MG63 (cell line): ENCODE data around the gene MORN4. TPM values are rescaled to one million over a fixed set of nuclear protein-coding genes. Genes with fewer than 3 reads are reported as not detected.
"Not testable (repeated sequence)": the region's sequence is repeated elsewhere in the genome, so short reads cannot be mapped to it uniquely, and the experiment has no call there.

ENCODE experiments used
- DNase-seq: peaks from one replicate; pipeline ENCODE4 v3.0.0-alpha.2; 2020
- H3K27me3 ChIP-seq: fragments of 250-450 bp; sonication (Bioruptor Pico); 2 replicates; pipeline ENCODE4 v1.5.1; 2020; ENCODE audit warnings: mild to moderate bottlenecking, moderate library complexity
- H3K36me3 ChIP-seq: fragments of 250-450 bp; sonication (Bioruptor Pico); 2 replicates; pipeline ENCODE4 v1.5.1; 2020; ENCODE audit warnings: mild to moderate bottlenecking, moderate library complexity
- H3K4me3 ChIP-seq: fragments of 250-450 bp; sonication (Bioruptor Pico); 2 replicates; pipeline ENCODE4 v1.5.1; 2020; ENCODE audit warnings: mild to moderate bottlenecking, moderate library complexity
- H3K9me3 ChIP-seq: fragments of 250-450 bp; sonication (Bioruptor Pico); 2 replicates; pipeline ENCODE4 v1.5.1; 2020; ENCODE audit warnings: mild to moderate bottlenecking, moderate library complexity
- total RNA-seq: library from RNA; depleted of rRNA; stranded (reverse); fragments of >200 nt; shearing (Covaris generic); gene quantifications from 2 replicates; pipeline ENCODE4 v1.2.3, GENCODE V29; 2014; ENCODE audit warnings: low replicate concordance; rRNA removed

The MORN4 gene
- total RNA-seq, result 5.7 and 7.0 TPM in 2 replicates

DNA sequence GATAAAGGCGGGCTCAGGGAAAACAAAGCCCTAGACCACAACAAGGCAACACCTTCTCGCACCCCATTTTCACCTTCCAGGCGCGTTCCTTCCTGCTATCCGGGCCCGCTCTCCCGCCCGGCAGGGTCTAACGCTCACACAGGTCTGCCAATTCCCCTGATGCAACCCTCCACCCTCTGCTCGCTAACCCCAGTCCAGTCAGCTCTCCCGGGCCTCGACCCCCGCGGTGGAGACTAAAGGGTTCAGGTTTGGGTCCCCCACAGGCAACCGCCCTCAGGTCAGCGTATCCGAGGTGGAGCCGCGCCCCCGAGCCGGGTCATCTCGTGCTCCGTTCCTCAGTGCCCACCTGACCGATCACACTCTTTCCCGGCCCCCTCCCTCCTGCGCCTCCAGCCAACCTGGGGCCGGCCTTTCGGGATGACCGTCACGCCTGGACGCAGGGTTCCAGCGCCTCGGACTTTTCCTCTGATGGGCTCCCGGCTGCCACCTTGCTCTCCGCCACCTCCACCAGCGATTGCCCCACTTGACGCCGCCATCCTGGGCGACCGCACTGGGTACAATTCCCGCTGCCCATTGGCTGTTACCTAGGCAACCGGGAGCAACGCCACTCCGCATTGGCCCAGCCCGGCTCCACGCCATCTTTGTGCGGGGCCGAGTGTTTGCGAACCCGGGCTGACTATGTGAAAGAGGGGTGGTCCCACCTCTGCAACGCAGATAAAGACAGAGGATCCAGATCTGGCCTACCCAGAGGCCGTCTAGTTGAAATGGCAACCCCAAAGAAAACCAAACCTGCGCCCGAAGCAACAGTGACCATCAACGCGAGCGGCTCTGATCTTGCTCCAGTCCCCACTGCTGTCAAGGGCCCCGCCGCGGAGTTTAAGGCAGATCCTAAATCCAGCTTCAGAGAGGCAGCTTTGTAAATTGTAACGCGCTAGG, at the start of gene MORN4:
Gene MORN4 (minus strand): TSS at position 552 of the 936 bp plus-strand sequence. CDS start 13,847 bp downstream, outside the sequence.
- no peaks in the 10 kb centered on the region for H3K27me3 ChIP-seq
- peak; percentile 85 for DNase-seq

GRCh38 chr10:97682042-97682441, 48.7 kb upstream of the MORN4 start:
- Histone ChIP-seq H3K36me3 (peaks cover 15% of the 10 kb centered on the region), H3K4me3 (no peak overlapping the region), H3K27me3 (no peaks in the 10 kb centered on the region), H3K9me3 (no peaks in the 10 kb centered on the region)
- DNase-seq, result no peak

More for the DNA sequence above, at the start of gene MORN4:
- no peaks in the 10 kb centered on the region for H3K9me3 ChIP-seq
- H3K36me3 ChIP-seq, result no peaks in the 10 kb centered on the region
- H3K4me3 ChIP-seq, result peak within 1 kb of the TSS; percentile 55

- DNase-seq, result no peak
- Histone ChIP-seq H3K4me3 (no peak overlapping the region), H3K9me3 (no peaks in the 10 kb centered on the region), H3K36me3 (peaks cover 37% of the 10 kb centered on the region), H3K27me3 (no peaks in the 10 kb centered on the region)
Observed at GRCh38 chr10:97679594-97679993, 46.3 kb upstream of the MORN4 start.

GRCh38 chr10:97676770-97677581, 43.7 kb upstream of the MORN4 start:
- Histone ChIP-seq H3K9me3 (no peaks in the 10 kb centered on the region), H3K36me3 (peaks cover 54% of the 10 kb centered on the region), H3K27me3 (no peaks in the 10 kb centered on the region), H3K4me3 (no peak overlapping the region)
- DNase-seq, result peak; percentile 21

- no peak for DNase-seq
- Histone ChIP-seq H3K4me3 (no peak overlapping the region), H3K36me3 (peaks cover 56% of the 10 kb centered on the region), H3K27me3 (no peaks in the 10 kb centered on the region), H3K9me3 (no peaks in the 10 kb centered on the region)
Observed at GRCh38 chr10:97675222-97675621, 41.9 kb upstream of the MORN4 start.

DNA sequence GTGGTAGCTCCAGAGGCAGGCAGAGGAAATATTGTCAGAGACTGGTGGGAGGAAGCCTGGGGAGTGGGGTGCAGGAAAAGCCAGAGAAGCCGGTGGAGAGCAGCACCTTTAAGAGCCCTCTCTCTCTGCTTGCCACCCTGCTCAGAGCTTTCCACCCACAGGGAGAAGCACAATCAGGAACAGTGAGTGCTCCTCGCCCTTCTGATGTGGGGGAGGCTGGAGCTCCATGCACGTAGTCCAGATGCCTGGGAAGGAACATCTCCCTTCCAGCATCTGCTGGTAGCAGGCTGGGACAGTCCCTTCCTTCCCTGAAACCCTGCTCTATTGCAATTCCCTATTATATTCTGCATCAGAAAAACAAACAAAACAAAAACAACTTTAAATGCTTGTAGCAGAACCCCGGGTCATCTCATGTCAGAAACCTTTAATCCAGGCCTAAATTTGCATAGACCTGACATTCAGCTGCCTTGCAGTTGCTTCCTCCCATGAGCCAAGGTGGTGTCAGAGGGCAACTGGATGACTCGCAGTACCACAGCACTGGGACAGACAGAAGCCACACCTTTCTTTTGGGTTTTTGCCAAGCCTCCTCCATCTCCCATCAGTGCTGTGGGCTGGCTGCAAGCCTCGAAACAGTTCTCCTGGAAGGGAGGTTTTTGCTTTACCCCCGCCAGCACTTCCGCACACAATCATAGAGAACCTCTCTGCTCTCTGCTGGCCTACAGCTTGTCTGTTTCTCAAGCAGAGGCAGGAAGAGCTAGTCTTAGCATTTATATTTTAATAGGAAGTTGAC, 40.6 kb upstream of the MORN4 start:
- H3K9me3 ChIP-seq, result no peaks in the 10 kb centered on the region
- no peak overlapping the region for H3K4me3 ChIP-seq
- peak; percentile 77 for DNase-seq
- H3K27me3 ChIP-seq, result no peaks in the 10 kb centered on the region
- H3K36me3 ChIP-seq, result peaks cover 62% of the 10 kb centered on the region

DNA sequence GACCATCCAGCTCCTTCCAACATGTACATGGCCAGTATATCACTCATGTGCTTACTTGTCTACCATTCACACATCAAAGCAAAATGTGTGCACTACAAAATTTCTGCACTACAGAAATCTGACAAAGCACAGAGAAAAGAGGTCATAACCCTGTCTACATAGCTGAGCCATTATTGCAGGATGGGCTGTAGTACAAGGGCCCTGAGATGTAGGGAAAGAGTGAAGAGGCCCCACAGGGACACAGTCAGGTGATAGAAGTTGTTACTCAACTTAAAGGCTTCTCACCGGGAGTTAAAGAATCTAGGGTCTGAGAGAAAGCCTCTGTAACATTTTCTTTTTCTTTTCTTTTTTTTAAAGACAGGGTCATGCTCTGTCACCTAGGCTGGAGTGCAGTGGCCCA, 36.3 kb upstream of the MORN4 start:
- Histone ChIP-seq H3K36me3 (peaks cover 50% of the 10 kb centered on the region), H3K27me3 (no peaks in the 10 kb centered on the region), H3K4me3 (no peak overlapping the region), H3K9me3 (no peaks in the 10 kb centered on the region)
- DNase-seq, result no peak

- Histone ChIP-seq H3K36me3 (peaks cover 48% of the 10 kb centered on the region), H3K4me3 (no peak overlapping the region), H3K27me3 (no peaks in the 10 kb centered on the region), H3K9me3 (no peaks in the 10 kb centered on the region)
- DNase-seq, result no peak
Observed at GRCh38 chr10:97667463-97667862, 34.2 kb upstream of the MORN4 start.

- Histone ChIP-seq H3K36me3 (peaks cover 48% of the 10 kb centered on the region), H3K4me3 (no peak overlapping the region), H3K9me3 (no peaks in the 10 kb centered on the region), H3K27me3 (no peaks in the 10 kb centered on the region)
- no peak for DNase-seq
Observed at GRCh38 chr10:97666992-97667391, 33.7 kb upstream of the MORN4 start.

- Histone ChIP-seq H3K27me3 (no peaks in the 10 kb centered on the region), H3K4me3 (no peak overlapping the region), H3K9me3 (no peaks in the 10 kb centered on the region), H3K36me3 (peaks cover 46% of the 10 kb centered on the region)
- no peak for DNase-seq
Observed at GRCh38 chr10:97664282-97664850, 31.1 kb upstream of the MORN4 start.

GRCh38 chr10:97659589-97659988, 26.3 kb upstream of the MORN4 start:
- no peaks in the 10 kb centered on the region for H3K27me3 ChIP-seq
- H3K4me3 ChIP-seq, result no peak overlapping the region
- peaks cover 51% of the 10 kb centered on the region for H3K36me3 ChIP-seq
- DNase-seq, result no peak
- no peaks in the 10 kb centered on the region for H3K9me3 ChIP-seq

DNA sequence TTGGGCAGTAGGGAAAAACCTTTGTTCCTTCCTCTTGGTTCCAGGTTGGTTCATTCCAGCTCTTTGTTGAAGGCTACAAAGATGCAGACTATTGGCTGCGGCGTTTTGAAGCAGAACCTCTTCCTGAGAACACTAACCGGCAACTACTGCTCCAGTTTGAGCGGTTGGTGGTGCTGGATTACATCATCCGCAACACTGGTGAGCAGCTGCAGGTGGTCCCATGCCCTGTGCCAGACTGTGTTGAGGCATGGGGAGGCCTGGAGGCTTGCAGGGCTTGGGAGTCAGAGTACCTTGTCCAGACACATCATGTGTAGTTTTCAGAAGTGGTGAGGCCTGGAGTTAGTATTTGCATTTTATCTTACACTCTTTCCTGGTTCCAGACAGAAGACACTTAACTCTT, 23.5 kb upstream of the MORN4 start:
- Histone ChIP-seq H3K9me3 (no peaks in the 10 kb centered on the region), H3K36me3 (peaks cover 53% of the 10 kb centered on the region), H3K27me3 (no peaks in the 10 kb centered on the region), H3K4me3 (no peak overlapping the region)
- DNase-seq, result no peak

GRCh38 chr10:97651773-97652172, 18.5 kb upstream of the MORN4 start:
- Histone ChIP-seq H3K36me3 (peaks cover 54% of the 10 kb centered on the region), H3K9me3 (no peaks in the 10 kb centered on the region; the same call in 1 of the 2 replicates), H3K27me3 (no peaks in the 10 kb centered on the region), H3K4me3 (no peak overlapping the region)
- DNase-seq, result no peak

GRCh38 chr10:97650726-97651125, 17.4 kb upstream of the MORN4 start:
- no peak overlapping the region for H3K4me3 ChIP-seq
- no peaks in the 10 kb centered on the region for H3K27me3 ChIP-seq
- DNase-seq, result no peak
- no peaks in the 10 kb centered on the region; the same call in 1 of the 2 replicates for H3K9me3 ChIP-seq
- H3K36me3 ChIP-seq, result peaks cover 46% of the 10 kb centered on the region

DNA sequence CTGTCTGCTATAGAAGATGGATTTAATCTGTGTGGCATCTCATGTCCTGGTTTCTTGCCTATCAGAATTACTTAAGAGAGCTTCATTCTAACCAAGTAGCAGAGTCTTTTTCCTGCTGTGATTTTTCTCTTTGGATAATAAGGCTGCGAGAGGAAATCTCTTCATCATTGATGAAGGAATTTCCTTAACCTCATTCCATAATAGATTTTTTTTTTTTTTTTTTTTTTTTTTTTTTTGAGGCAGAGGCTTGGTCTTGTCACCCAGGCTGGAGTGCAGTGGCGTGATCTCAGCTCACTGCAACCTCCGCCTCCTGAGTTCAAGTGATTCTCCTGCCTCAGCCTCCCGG, 16.1 kb upstream of the MORN4 start:
- not testable (repeated sequence) for DNase-seq, H3K9me3 ChIP-seq, H3K27me3 ChIP-seq, H3K4me3 ChIP-seq
- H3K36me3 ChIP-seq, result peaks cover 48% of the 10 kb centered on the region
